Activated CD4-positive, alpha-beta memory T cell treated with anti-CD3 and anti-CD28 coated beads for 36 hours (primary cell): ENCODE results near the gene ADAM19. TPM values are rescaled to one million over a fixed set of nuclear protein-coding genes. Genes with fewer than 3 reads are reported as not detected.
A peak's percentile ranks its signal among the peaks of the same experiment; 100 is the strongest.

ENCODE experiments used
- CTCF ChIA-PET: fragments of 350-600 bp; sonication (Branson Sonifier 250); formaldehyde crosslinking; loops from one replicate; lab custom pipeline; 2021; ENCODE audit warnings: antibody characterized with exemption, inconsistent platforms; lab: Charles Lee
- POLR2A ChIA-PET: fragments of 350-600 bp; sonication (Branson Sonifier 250); formaldehyde crosslinking; loops from one replicate; lab custom pipeline; 2021; ENCODE audit warnings: antibody characterized with exemption; lab: Charles Lee
- DNase-seq: peaks from one replicate; pipeline ENCODE4 v3.0.0-alpha.2; 2020
- H3K27ac Mint-ChIP-seq: one replicate; pipeline ENCODE4 v1.8.0; 2021; ENCODE audit warnings: mixed read lengths
- H3K27me3 Mint-ChIP-seq: one replicate; pipeline ENCODE4 v1.8.0; 2021; ENCODE audit warnings: mixed read lengths
- H3K36me3 Mint-ChIP-seq: one replicate; pipeline ENCODE4 v1.8.0; 2021; ENCODE audit warnings: mixed read lengths
- H3K4me1 Mint-ChIP-seq: one replicate; pipeline ENCODE4 v1.8.0; 2021; ENCODE audit warnings: low read depth, mixed read lengths
- H3K4me3 Mint-ChIP-seq: one replicate; pipeline ENCODE4 v1.8.0; 2021; ENCODE audit warnings: mild to moderate bottlenecking, mixed read lengths
- H3K9me3 Mint-ChIP-seq: one replicate; pipeline ENCODE4 v1.8.0; 2021; ENCODE audit warnings: mixed read lengths
- intact Hi-C: fragments of 100-400 bp; cut with micrococcal nuclease; formaldehyde crosslinking; loops from one replicate; pipeline ENCODE4 v1.15.1; 2023
- total RNA-seq, 2 experiments: library from RNA; stranded (reverse); gene quantifications; one replicate each; pipeline ENCODE4 v1.2.3, GENCODE V29; 2021

The ADAM19 gene
- total RNA-seq, 2 experiments from 2014 or later: 107 to 111 TPM

- no peak overlapping the region for H3K4me3 Mint-ChIP-seq
- ChIA-PET CTCF (interaction anchor here (0.6 kb wide), 1 partner anchor 194 kb away, joined by 4 read pairs; no protein-coding TSS in a partner anchor), POLR2A (no interaction called here)
- H3K27ac Mint-ChIP-seq: peak overlapping the region; percentile 33
- H3K36me3 Mint-ChIP-seq: peaks cover 50% of the 10 kb centered on the region
- no peaks in the 10 kb centered on the region for H3K27me3 Mint-ChIP-seq
- H3K4me1 Mint-ChIP-seq: peaks cover 41% of the 10 kb centered on the region
- H3K9me3 Mint-ChIP-seq: no peaks in the 10 kb centered on the region
- intact Hi-C loops: no loop called here
- DNase-seq: no peak
These were observed 50.7 kb downstream of the ADAM19 start for GRCh38 chr5:157524887-157525286.

- ChIA-PET POLR2A (no interaction called here), CTCF (no interaction called here)
- H3K4me1 Mint-ChIP-seq: peaks cover 37% of the 10 kb centered on the region
- H3K27ac Mint-ChIP-seq: no peak overlapping the region
- H3K27me3 Mint-ChIP-seq: no peaks in the 10 kb centered on the region
- no peaks in the 10 kb centered on the region for H3K9me3 Mint-ChIP-seq
- intact Hi-C loops: no loop called here
- H3K36me3 Mint-ChIP-seq: peaks cover 46% of the 10 kb centered on the region
- no peak for DNase-seq
- H3K4me3 Mint-ChIP-seq: no peak overlapping the region
These were observed 51.6 kb downstream of the ADAM19 start for GRCh38 chr5:157523976-157524375.

- H3K27ac Mint-ChIP-seq: no peak overlapping the region
- POLR2A ChIA-PET: interaction anchor here (1.0 kb wide), 1 partner anchor 13 kb away, joined by 3 read pairs; no protein-coding TSS in a partner anchor
- no peak overlapping the region for H3K4me3 Mint-ChIP-seq
- intact Hi-C loops: no loop called here
- no peaks in the 10 kb centered on the region for H3K27me3 Mint-ChIP-seq
- H3K9me3 Mint-ChIP-seq: no peaks in the 10 kb centered on the region
- peaks cover 47% of the 10 kb centered on the region for H3K36me3 Mint-ChIP-seq
- CTCF ChIA-PET: interaction anchor here (2.3 kb wide), 1 partner anchor 12 kb away, joined by 6 read pairs; no protein-coding TSS in a partner anchor
- no peak for DNase-seq
- H3K4me1 Mint-ChIP-seq: peaks cover 27% of the 10 kb centered on the region
These were observed 53.9 kb downstream of the ADAM19 start for GRCh38 chr5:157521704-157522029.

GRCh38 chr5:157520911-157521703 is 54.5 kb downstream of the ADAM19 start:
- H3K9me3 Mint-ChIP-seq: no peaks in the 10 kb centered on the region
- H3K36me3 Mint-ChIP-seq: peaks cover 47% of the 10 kb centered on the region
- H3K27ac Mint-ChIP-seq: no peak overlapping the region
- ChIA-PET CTCF (interaction anchor here (1.2 to 2.3 kb wide), 2 partner anchors 13 to 222 kb away, joined by 4 to 6 read pairs; partner anchors contain the start of gene LSM11), POLR2A (interaction anchor here (1.0 to 1.3 kb wide), 2 partner anchors 13 to 19 kb away, joined by 3 read pairs; no protein-coding TSS in a partner anchor)
- peaks cover 31% of the 10 kb centered on the region for H3K4me1 Mint-ChIP-seq
- no peaks in the 10 kb centered on the region for H3K27me3 Mint-ChIP-seq
- no peak for DNase-seq
- intact Hi-C loops: no loop called here
- no peak overlapping the region for H3K4me3 Mint-ChIP-seq

- Mint-ChIP-seq H3K4me1 (peaks cover 29% of the 10 kb centered on the region), H3K27ac (no peak overlapping the region), H3K36me3 (peaks cover 56% of the 10 kb centered on the region), H3K9me3 (no peaks in the 10 kb centered on the region), H3K4me3 (no peak overlapping the region), H3K27me3 (no peaks in the 10 kb centered on the region)
- intact Hi-C loops: no loop called here
- no peak for DNase-seq
- CTCF ChIA-PET: interaction anchor here (0.9 to 1.2 kb wide), 2 partner anchors 25 to 224 kb away, joined by 3 to 4 read pairs; partner anchors contain the start of gene LSM11
- POLR2A ChIA-PET: interaction anchor here (0.7 to 1.3 kb wide), 2 partner anchors 20 to 88 kb away, joined by 3 read pairs; no protein-coding TSS in a partner anchor
These were observed 55.9 kb downstream of the ADAM19 start for GRCh38 chr5:157519579-157520253.

- intact Hi-C loops: no loop called here
- Mint-ChIP-seq H3K27ac (no peak overlapping the region), H3K27me3 (no peaks in the 10 kb centered on the region), H3K4me1 (peaks cover 29% of the 10 kb centered on the region), H3K4me3 (no peak overlapping the region), H3K9me3 (no peaks in the 10 kb centered on the region), H3K36me3 (peaks cover 59% of the 10 kb centered on the region)
- POLR2A ChIA-PET: interaction anchor here (0.7 to 1.0 kb wide), 2 partner anchors 22 to 89 kb away, joined by 3 read pairs; no protein-coding TSS in a partner anchor
- CTCF ChIA-PET: interaction anchor here (0.9 to 1.0 kb wide), 2 partner anchors 26 to 224 kb away, joined by 3 to 6 read pairs; partner anchors contain the start of gene LSM11
- DNase-seq: peak; percentile 46
These were observed 56.6 kb downstream of the ADAM19 start for GRCh38 chr5:157518963-157519362.

- no peak for DNase-seq
- peak overlapping the region; percentile 55 for H3K27ac Mint-ChIP-seq
- no peaks in the 10 kb centered on the region for H3K27me3 Mint-ChIP-seq
- peak overlapping the region; percentile 7 for H3K4me3 Mint-ChIP-seq
- ChIA-PET CTCF (interaction anchor here (0.6 to 2.2 kb wide), 4 partner anchors 46 to 227 kb away, joined by 3 to 10 read pairs (median 3); partner anchors contain the start of gene LSM11), POLR2A (interaction anchor here (0.7 to 1.4 kb wide), 3 partner anchors 9 to 25 kb away, joined by 3 to 4 read pairs (median 3); no protein-coding TSS in a partner anchor)
- H3K9me3 Mint-ChIP-seq: no peaks in the 10 kb centered on the region
- intact Hi-C loops: loop anchor here (2.0 kb wide), 1 partner anchor 24 kb away; no protein-coding TSS in a partner anchor
- H3K4me1 Mint-ChIP-seq: peaks cover 39% of the 10 kb centered on the region
- peaks cover 69% of the 10 kb centered on the region for H3K36me3 Mint-ChIP-seq
These were observed 58.8 kb downstream of the ADAM19 start for GRCh38 chr5:157516626-157517325.

GRCh38 chr5:157516006-157516405 is 59.6 kb downstream of the ADAM19 start:
- peaks cover 72% of the 10 kb centered on the region for H3K36me3 Mint-ChIP-seq
- no peaks in the 10 kb centered on the region for H3K9me3 Mint-ChIP-seq
- peaks cover 42% of the 10 kb centered on the region for H3K4me1 Mint-ChIP-seq
- ChIA-PET CTCF (interaction anchor here (0.9 to 2.2 kb wide), 2 partner anchors 92 to 227 kb away, joined by 3 to 10 read pairs; partner anchors contain the start of gene LSM11), POLR2A (interaction anchor here (0.7 to 1.4 kb wide), 3 partner anchors 8 to 26 kb away, joined by 3 to 4 read pairs (median 3); no protein-coding TSS in a partner anchor)
- peak overlapping the region; percentile 49 for H3K27ac Mint-ChIP-seq
- no peaks in the 10 kb centered on the region for H3K27me3 Mint-ChIP-seq
- intact Hi-C loops: loop anchor here (2.0 kb wide), 1 partner anchor 25 kb away; no protein-coding TSS in a partner anchor
- no peak overlapping the region for H3K4me3 Mint-ChIP-seq
- peak; percentile 68 for DNase-seq

GRCh38 chr5:157514974-157515373 is 60.6 kb downstream of the ADAM19 start:
- ChIA-PET CTCF (interaction anchor here (0.6 kb wide), 1 partner anchor 228 kb away, joined by 3 read pairs; no protein-coding TSS in a partner anchor), POLR2A (no interaction called here)
- intact Hi-C loops: no loop called here
- Mint-ChIP-seq H3K9me3 (no peaks in the 10 kb centered on the region), H3K4me3 (no peak overlapping the region), H3K36me3 (peaks cover 73% of the 10 kb centered on the region), H3K27ac (no peak overlapping the region), H3K27me3 (no peaks in the 10 kb centered on the region), H3K4me1 (peaks cover 40% of the 10 kb centered on the region)
- DNase-seq: no peak

GRCh38 chr5:157513182-157513581 is 62.4 kb downstream of the ADAM19 start:
- no peak overlapping the region for H3K27ac Mint-ChIP-seq
- no peak overlapping the region for H3K4me3 Mint-ChIP-seq
- no peak for DNase-seq
- no peaks in the 10 kb centered on the region for H3K27me3 Mint-ChIP-seq
- peaks cover 75% of the 10 kb centered on the region for H3K36me3 Mint-ChIP-seq
- intact Hi-C loops: no loop called here
- ChIA-PET POLR2A (interaction anchor here (1.2 kb wide), 1 partner anchor 21 kb away, joined by 3 read pairs; no protein-coding TSS in a partner anchor), CTCF (no interaction called here)
- peaks cover 43% of the 10 kb centered on the region for H3K4me1 Mint-ChIP-seq
- no peaks in the 10 kb centered on the region for H3K9me3 Mint-ChIP-seq
